GM12878 (cell line): ENCODE data around the gene ZNF837.

ENCODE experiments used
- ATF3 ChIP-seq: IDR thresholded peaks from 2 replicates; pipeline ENCODE4 v1.6.1; 2011; ENCODE audit warnings: low read depth, mild to moderate bottlenecking, low read length, moderate library complexity, borderline replicate concordance; ENCODE audit errors: extremely low read depth
- CBX3 ChIP-seq: fragments of 200-600 bp; sonication (generic); IDR thresholded peaks from 2 replicates; pipeline ENCODE4 v1.6.1; 2016; ENCODE audit warnings: low read depth, borderline replicate concordance
- CREB1 ChIP-seq: IDR thresholded peaks from 2 replicates; pipeline ENCODE4 v1.6.1; 2012; ENCODE audit warnings: low read depth, mild to moderate bottlenecking, inconsistent platforms
- EP300 ChIP-seq, 2 experiments: fragments of 150-350 bp in 1 of 2; IDR thresholded peaks; 2 replicates each; pipeline ENCODE4 v1.6.1; 2011 to 2012; ENCODE audit warnings: low read depth in 2 of 2, low read length in 2 of 2, borderline replicate concordance in 1 of 2, improper control_type of control experiment in 1 of 2, inconsistent platforms in 1 of 2; ENCODE audit not compliant: control insufficient read depth in 1 of 2
- ESRRA ChIP-seq: IDR thresholded peaks from 2 replicates; pipeline ENCODE4 v1.6.1; 2012; ENCODE audit warnings: mild to moderate bottlenecking, low read length, improper control_type of control experiment
- HDAC6 ChIP-seq: fragments of 200-600 bp; sonication (generic); IDR thresholded peaks from one replicate; pipeline ENCODE4 v1.8.0; 2017; ENCODE audit warnings: antibody characterized with exemption; ENCODE audit not compliant: unreplicated experiment
- JUNB ChIP-seq: IDR thresholded peaks from 2 replicates; pipeline ENCODE4 v1.6.1; 2016; ENCODE audit warnings: antibody characterized with exemption, mild to moderate bottlenecking
- MYC ChIP-seq: IDR thresholded peaks from 2 replicates; pipeline ENCODE4 v1.6.1; 2011; ENCODE audit warnings: mild to moderate bottlenecking, low read length, moderate library complexity, inconsistent platforms; ENCODE audit not compliant: insufficient read depth, insufficient replicate concordance, insufficient read length, severe bottlenecking
- PKNOX1 ChIP-seq: fragments of 450-650 bp; IDR thresholded peaks from 2 replicates; pipeline ENCODE4 v1.6.1; 2016; ENCODE audit warnings: mild to moderate bottlenecking
- PML ChIP-seq: IDR thresholded peaks from 2 replicates; pipeline ENCODE4 v1.6.1; 2012; ENCODE audit warnings: low read length, inconsistent platforms
- POLR2A ChIP-seq: IDR thresholded peaks from 2 replicates; pipeline ENCODE4 v1.6.1; 2011; ENCODE audit warnings: low read depth, mild to moderate bottlenecking, low read length
- TCF3 ChIP-seq: IDR thresholded peaks from 2 replicates; pipeline ENCODE4 v1.6.1; 2012; ENCODE audit warnings: low read depth, mild to moderate bottlenecking, low read length, borderline replicate concordance; ENCODE audit not compliant: insufficient read depth

DNA sequence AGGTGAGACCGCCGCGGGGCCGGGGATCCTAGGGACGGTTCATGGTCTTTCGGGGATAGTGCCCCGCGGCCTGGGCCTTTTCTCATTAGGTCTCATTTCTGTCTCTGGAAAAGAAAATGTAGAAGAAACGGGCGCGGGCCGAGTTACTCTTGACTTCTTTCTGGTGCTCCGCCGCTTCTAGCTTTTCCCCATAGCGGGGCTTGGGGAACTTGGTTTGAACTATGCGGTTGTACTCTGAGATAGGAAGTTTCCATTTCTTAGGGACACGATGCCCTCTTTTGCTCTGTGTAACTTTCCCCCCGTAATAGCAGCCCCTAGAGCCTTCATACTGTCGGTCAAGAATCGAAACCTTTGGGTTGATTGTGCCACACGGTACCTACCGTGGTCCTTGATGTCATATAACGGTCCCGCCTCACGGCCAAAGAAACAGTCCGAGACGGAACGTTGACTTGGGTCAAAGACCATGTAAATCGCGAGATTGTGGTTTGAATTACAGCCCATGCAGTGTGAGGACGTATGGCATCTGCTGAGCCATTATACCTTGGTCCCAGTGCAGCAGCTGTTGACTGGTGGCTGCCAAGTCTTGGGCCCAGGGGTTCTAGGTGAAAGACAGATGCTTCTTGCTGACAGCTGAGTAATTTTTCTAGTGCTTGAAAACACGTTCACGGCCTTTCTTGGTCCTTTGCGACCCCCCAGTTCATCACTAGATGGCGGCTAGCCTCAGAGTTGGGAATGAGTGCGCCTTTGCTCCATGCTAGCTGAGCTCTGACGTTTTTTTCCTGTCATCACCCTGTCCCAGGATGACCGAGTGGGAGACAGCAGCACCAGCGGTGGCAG lies 6.7 kb upstream of the ZNF837 start:
- TF ChIP-seq PKNOX1 (no peak), CBX3 (no peak), ATF3 (no peak), ESRRA (no peak), PML (no peak; the same call in 1 of the 2 replicates), HDAC6 (no peak), EP300 (IDR thresholded peaks at IDR 0.05; ENCODE audit: borderline replicate concordance in 1 of 2, control insufficient read depth in 1 of 2, low read depth in 2 of 2, low read length in 2 of 2) (no peak), JUNB (no peak), TCF3 (no peak), MYC (no peak), CREB1 (no peak), POLR2A (no peak)
